ENCODE data around the gene B3GNT7.
"Not testable (repeated sequence)": the region's sequence is repeated elsewhere in the genome, so short reads cannot be mapped to it uniquely, and the experiment has no call there.

B3GNT7 gene

GRCh38 chr2:231405601-231406367, 10.3 kb downstream of the B3GNT7 start:
- not testable (repeated sequence) for DNase-seq

GRCh38 chr2:231407686-231408085, 12.2 kb downstream of the B3GNT7 start:
- DNase-seq: not testable (repeated sequence)

GRCh38 chr2:231408304-231408703, 12.8 kb downstream of the B3GNT7 start:
- DNase-seq: not testable (repeated sequence)

GRCh38 chr2:231409776-231410175, 14.3 kb downstream of the B3GNT7 start:
- DNase-seq: no peak

GRCh38 chr2:231410293-231411004, 14.9 kb downstream of the B3GNT7 start:
- DNase-seq: no peak

GRCh38 chr2:231411237-231411636, 15.7 kb downstream of the B3GNT7 start:
- no peak for DNase-seq

GRCh38 chr2:231411831-231412617, 16.5 kb downstream of the B3GNT7 start:
- peak; percentile 38 to 67 (median 51) for DNase-seq

GRCh38 chr2:231412618-231412963, 17.1 kb downstream of the B3GNT7 start:
- DNase-seq: no peak

GRCh38 chr2:231413456-231413855, 17.9 kb downstream of the B3GNT7 start:
- DNase-seq: no peak

GRCh38 chr2:231413921-231414476, 18.5 kb downstream of the B3GNT7 start:
- DNase-seq: no peak

- no peak for DNase-seq
Observed at GRCh38 chr2:231415029-231415428, 19.5 kb downstream of the B3GNT7 start.

GRCh38 chr2:231418820-231419640, 23.5 kb downstream of the B3GNT7 start:
- no peak for DNase-seq

- DNase-seq: no peak
Observed at GRCh38 chr2:231421051-231421580, 25.6 kb downstream of the B3GNT7 start.

- DNase-seq: no peak
Observed at GRCh38 chr2:231422056-231422455, 26.5 kb downstream of the B3GNT7 start.

GRCh38 chr2:231423176-231423575, 27.7 kb downstream of the B3GNT7 start:
- DNase-seq: no peak

- DNase-seq: no peak
Observed at GRCh38 chr2:231425291-231425810, 29.8 kb downstream of the B3GNT7 start.

GRCh38 chr2:231425811-231426703, 30.5 kb downstream of the B3GNT7 start:
- DNase-seq: peak in 2 of 3 experiments; percentile 15 to 57

GRCh38 chr2:231427116-231427515, 31.6 kb downstream of the B3GNT7 start:
- no peak for DNase-seq

- no peak for DNase-seq
Observed at GRCh38 chr2:231429152-231429551, 33.6 kb downstream of the B3GNT7 start.

GRCh38 chr2:231429901-231430300, 34.4 kb downstream of the B3GNT7 start:
- DNase-seq: no peak

- not testable (repeated sequence) for DNase-seq
Observed at GRCh38 chr2:231430437-231430836, 34.9 kb downstream of the B3GNT7 start.
